HG03439 (cell line): ENCODE data around the gene GJC3.
"Not testable (repeated sequence)": the region's sequence is repeated elsewhere in the genome, so short reads cannot be mapped to it uniquely, and the experiment has no call there.

Source experiments
- ATAC-seq: cut with Tn5 transposase; IDR thresholded peaks from one replicate; pipeline ENCODE4 v1.9.1; 2021; ENCODE audit warnings: mild to moderate bottlenecking, moderate library complexity; ENCODE audit not compliant: unreplicated experiment

Gene GJC3, protein sequence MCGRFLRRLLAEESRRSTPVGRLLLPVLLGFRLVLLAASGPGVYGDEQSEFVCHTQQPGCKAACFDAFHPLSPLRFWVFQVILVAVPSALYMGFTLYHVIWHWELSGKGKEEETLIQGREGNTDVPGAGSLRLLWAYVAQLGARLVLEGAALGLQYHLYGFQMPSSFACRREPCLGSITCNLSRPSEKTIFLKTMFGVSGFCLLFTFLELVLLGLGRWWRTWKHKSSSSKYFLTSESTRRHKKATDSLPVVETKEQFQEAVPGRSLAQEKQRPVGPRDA

DNA sequence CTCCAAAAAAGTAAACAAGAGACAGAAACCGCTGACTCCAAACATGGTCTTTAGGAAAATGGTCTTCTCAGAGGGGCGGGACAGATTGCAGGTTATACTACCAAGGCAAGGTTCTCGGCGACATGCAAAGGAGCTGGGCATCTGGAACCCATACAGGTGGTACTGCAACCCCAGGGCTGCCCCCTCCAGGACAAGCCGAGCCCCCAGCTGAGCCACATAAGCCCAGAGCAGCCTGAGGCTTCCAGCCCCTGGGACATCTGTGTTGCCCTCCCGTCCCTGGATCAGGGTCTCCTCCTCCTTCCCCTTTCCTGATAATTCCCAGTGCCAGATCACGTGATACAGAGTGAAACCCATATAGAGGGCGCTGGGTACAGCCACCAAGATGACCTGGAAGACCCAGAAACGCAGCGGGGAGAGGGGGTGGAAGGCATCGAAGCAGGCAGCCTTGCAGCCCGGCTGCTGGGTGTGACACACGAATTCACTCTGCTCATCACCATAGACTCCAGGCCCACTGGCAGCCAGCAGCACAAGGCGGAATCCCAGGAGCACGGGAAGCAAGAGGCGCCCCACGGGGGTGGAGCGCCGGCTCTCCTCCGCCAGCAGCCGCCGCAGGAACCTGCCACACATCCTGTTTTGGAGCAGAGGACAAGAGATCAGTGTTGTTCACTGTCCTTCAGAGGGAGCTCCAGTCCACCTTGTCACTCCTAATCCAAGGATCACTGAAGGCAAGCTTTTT lies at the start of gene GJC3:
TSS of gene GJC3 (minus strand) at position 627 of the 736 bp plus-strand sequence. CDS start at position 627, 0 bp downstream.
- ATAC-seq = no peak

DNA sequence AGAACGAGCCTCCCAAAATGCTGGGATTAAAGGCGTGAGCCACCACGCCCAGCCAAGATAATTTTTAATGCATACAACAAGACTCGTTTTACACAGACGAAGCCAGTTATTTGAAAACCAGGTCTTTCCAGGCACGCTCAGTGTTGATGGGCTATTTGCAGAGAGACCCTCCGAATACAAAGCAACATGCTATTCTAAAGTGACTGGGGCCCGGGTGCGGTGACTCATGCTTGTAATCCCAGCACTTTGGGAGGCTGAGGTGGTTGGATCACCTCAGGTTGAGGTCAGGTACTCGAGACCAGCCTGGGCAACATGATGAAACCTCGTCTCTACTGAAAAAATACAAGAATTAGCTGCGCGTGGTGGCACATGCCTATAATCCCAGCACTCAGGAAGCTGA lies 47.2 kb upstream of the GJC3 start:
- ATAC-seq = no peak

GRCh38 chr7:99975782-99976521 lies 46.5 kb upstream of the GJC3 start, which contains the start of gene AZGP1:
Gene AZGP1 (minus strand): TSS chr7:99976031. CDS start chr7:99976020, 11 bp downstream.
- ATAC-seq = no peak

- ATAC-seq = no peak
These were observed 45.3 kb upstream of the GJC3 start for GRCh38 chr7:99974681-99975080.

DNA sequence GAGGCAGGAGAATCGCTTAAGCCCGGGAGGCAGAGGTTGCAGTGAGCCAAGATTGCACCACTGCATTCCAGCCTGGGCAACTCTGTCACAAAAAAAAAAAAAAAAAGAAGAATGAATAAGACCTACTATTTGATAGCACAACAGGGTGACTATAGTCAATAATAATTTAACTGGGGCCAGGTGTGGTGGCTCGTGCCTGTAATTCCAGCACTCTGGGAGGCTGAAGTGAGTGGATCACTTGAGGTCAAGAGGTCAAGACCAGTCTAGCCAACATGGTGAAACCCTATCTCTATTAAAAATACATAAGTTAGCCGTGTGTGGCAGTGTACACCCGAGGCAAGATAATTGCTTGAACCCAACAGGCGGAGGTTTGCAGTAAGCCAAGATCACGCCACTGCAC lies 44.4 kb upstream of the GJC3 start:
- not testable (repeated sequence) for ATAC-seq

GRCh38 chr7:99971242-99971641 lies 41.8 kb upstream of the GJC3 start:
- no peak for ATAC-seq

DNA sequence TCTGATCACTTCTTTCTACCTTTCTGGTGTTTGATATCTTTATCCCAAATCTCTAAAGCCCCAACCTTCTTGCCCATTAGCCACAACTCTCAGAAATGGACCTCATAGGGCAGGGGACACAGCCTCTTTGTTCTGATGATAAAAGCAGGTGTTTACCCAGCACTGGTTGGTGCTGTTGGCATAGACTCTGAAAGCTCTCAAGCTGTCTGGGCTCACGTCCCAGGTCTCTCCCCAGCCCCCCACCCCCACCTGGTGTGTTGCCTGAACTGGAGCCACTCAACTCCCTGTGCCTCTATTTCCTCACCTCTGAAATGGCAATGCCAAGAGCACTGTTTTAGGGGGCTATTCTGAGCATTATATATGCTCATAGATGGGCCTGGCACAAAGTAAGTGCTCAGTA lies 40.4 kb upstream of the GJC3 start:
- ATAC-seq = not testable (repeated sequence)

DNA sequence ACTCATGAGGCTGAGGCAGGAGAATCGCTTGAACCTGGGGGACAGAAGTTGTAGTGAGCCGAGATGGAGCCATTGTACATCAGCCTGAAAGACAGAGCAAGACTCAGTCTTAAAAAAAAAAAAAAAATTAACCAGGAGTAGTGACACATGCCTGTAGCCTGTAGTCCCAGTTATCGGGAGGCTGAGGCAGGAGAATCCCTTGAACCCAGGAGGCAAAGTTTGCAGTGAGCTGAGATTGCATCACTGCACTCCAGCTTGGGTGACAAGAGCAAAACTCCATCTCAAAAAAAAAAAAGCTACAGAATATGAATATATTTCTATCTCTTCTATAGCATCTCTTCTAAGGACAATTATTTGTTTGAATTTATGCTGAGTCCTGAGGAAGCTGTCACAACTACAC lies 39.9 kb upstream of the GJC3 start:
- ATAC-seq = no peak

GRCh38 chr7:99958564-99959227 lies 29.3 kb upstream of the GJC3 start:
- ATAC-seq = no peak

DNA sequence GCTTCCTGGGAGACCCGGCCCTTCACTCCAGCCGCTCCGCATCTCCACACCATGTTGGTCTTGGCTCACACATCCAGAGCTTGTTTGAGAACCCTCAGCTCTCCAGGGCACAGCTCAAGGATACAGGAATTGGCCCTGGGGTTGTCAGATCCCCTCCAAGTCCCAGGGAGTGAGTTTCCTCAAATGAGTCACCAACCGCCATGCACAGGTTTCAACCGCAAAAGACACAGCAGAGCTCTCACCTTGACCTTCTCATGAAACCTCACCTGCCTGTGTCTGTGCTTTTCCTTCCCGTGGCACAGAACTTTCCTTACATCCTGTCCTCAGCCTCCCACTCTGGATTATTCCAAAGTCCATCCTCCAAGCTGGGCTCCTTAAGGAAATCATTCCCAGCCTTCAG lies 25.8 kb upstream of the GJC3 start:
- no peak for ATAC-seq

DNA sequence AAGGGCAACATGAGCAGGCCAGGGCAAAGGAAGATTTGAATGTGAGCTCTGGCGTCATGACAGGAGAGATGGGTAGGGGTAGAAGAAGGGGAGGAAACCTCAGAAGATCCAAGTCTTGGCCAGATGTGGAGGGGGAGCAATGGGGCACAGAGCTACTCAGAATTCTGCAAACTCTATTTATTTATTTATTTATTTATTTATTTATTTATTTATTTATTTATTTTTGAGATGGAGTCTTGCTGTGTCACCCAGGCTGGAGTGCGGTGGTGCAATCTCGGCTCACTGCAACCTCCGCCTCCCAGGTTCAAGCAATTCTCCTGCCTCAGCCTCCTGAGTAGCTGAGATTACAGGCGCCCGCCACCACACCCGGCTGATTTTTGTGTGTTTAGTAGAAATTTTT lies 25.2 kb upstream of the GJC3 start:
- ATAC-seq = not testable (repeated sequence)

DNA sequence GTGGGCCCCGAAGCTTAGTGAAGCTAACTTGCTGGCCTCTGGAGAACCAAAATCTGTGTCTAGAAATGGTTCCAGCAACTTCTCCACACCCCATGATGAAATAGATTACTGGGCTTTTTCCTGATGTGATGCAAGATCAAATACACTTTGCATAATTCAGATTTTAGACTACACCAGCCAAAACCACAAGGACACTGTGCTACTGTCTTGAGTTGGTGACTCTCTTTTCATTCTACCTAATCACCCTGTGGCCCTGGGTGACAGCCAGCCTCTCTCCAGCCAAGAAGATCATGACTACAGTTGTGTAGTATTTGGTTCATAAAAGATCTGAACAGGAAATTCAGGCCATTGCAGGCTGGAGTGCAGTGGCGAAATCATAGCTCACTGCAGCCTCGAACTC lies 24.2 kb upstream of the GJC3 start:
- no peak for ATAC-seq

DNA sequence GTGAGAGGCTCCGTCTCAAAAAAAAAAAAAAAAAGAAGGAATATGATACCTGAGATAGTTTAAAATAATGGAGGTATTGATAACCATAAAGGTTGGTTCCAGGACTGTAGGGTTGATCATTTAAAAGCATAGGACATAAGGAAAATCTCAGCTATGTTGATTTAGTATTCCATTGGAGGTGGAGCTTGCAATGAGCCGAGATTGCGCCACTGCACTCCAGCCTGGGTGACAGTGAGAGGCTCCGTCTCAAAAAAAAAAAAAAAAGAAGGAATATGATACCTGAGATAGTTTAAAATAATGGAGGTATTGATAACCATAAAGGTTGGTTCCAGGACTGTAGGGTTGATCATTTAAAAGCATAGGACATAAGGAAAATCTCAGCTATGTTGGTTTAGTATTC lies 23.2 kb upstream of the GJC3 start:
- ATAC-seq = not testable (repeated sequence)

- not testable (repeated sequence) for ATAC-seq
These were observed 21.4 kb upstream of the GJC3 start for GRCh38 chr7:99950819-99951218.

- no peak for ATAC-seq
These were observed 20.3 kb upstream of the GJC3 start for GRCh38 chr7:99949645-99950228.

- ATAC-seq = no peak
These were observed 18.2 kb upstream of the GJC3 start for GRCh38 chr7:99947608-99948007.

DNA sequence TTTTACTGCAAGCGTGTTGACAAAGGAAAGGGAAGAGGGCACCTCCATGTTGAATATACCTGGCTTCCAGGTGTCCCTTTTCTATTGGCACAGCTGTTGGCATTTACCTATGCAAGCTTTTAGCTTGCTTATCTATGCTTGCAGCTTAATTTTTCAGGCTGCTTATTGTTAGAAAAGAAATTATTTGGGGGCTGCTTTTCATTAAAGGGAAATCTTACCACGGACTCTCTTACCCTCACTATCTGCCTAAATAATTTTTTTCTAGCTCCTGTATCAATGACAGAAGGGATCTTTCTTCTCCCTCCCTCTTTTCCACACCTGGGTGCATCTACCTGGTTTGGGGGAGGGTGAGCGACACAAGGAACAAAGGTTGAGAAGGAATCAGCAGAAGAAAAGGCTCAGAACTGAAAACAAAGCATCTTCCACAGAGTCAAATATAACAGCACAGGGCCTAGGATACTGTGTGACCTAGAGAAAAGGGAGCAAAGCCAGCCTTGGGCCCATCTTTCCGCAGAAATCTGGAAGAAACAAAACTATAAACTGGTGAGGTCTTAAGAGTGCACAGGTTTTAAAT lies 15.2 kb upstream of the GJC3 start:
- ATAC-seq = no peak

DNA sequence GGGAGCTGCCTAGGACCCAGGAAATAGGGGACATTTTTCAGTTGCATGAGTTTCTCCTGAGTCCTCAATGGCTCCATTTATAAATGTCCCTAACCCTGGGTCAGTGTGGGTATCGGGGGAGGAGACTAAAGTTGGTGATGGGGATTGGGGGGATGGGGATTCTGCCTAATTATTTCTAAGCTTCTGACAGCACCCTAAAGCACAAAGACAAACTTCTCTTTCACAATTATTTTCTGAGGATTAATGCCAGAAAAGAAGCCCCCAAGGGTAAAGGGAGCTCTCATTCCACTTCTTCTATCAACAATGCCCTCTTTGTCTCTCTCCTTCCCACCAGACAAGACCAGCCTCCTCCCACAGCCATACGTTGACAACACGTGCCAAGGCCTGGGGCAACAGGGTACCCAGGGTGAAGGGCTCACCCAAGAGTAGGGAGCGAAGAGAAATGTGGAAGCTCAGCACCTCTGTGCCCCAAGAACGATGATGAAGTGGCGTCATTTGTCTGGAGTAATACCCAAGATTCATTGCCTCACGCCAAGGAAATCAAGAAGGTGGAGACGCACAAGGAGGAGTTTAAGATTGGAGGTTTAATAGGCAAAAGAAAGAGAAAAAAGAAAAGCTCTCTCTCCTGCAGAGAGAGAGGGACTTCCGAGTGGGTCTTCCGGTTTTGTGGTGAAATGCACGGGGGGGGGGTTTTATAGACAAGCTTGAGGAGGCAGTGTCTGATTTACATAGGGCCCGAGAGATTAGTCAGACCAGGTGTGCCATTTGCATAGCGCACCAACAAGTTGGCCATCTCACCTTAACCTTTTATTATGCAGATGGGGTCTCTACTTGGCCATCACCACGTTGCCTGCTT lies 14.4 kb upstream of the GJC3 start:
- no peak for ATAC-seq

- ATAC-seq = no peak
These were observed 8.9 kb upstream of the GJC3 start for GRCh38 chr7:99938296-99938695.
